DMS 273 (cell line): ENCODE measurements around the gene CTDSPL2.
"Not testable (repeated sequence)": the region's sequence is repeated elsewhere in the genome, so short reads cannot be mapped to it uniquely, and the experiment has no call there.

Source experiments
- DNase-seq: peaks from one replicate; lab custom pipeline; 2025; ENCODE audit not compliant: unreplicated experiment; lab: John Stamatoyannopoulos, UW

The CTDSPL2 gene

DNA sequence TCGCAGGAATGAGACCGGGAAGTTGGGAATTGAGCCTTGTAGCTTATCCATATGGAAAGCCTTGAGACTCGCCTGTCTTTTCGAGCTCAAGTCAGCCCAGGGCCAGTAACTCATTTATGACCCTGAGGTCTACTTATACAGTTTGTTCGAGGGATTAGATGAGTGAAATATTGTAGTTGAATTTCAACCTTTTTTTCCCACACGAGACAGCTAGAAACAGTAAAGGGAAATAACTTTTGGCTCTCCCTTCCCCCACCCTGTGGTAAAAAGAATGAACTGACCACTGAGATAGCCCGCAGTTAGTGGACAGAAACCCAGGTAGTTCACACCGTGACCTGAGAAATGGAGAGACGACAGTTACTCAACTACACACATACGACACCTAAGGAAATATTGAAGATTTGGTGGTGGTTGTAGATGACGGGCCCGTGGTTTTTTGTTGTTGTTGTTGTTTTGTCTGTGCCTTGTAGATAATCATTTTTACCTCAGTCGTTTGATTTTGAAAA lies 110.4 kb downstream of the CTDSPL2 start:
- DNase-seq, result no peak

DNA sequence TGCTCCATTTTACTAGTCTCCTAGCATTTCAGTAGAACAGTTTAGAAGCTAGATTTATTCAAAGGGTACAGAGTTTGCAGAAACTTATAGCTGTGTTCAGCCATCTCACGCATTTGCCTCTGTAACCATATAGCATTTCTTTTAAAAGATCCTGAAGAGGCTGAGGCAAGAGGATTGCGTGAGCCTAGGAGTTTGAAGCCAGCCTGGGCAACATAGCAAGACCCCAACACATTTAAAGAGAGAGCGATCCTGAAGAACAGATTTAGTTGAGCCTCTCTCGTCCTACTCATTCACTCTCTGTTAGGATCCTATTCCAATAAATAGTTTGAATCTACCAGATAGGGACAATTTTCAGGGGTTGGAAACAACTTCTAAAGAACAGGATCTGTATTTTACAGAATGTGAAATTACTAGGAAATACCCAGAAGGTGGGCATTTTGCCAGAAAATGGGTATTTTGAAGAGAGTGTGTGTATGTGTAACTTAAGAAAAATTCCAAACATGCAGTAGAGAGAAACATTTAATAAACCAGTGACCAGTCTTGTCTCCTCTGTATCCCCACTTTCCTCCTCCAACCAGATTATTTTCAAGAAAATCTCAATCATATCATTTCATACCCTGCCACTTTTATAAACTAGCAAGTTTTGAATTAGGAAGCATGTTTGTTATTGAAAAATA lies 114.0 kb downstream of the CTDSPL2 start:
- peak; percentile 9 for DNase-seq

DNA sequence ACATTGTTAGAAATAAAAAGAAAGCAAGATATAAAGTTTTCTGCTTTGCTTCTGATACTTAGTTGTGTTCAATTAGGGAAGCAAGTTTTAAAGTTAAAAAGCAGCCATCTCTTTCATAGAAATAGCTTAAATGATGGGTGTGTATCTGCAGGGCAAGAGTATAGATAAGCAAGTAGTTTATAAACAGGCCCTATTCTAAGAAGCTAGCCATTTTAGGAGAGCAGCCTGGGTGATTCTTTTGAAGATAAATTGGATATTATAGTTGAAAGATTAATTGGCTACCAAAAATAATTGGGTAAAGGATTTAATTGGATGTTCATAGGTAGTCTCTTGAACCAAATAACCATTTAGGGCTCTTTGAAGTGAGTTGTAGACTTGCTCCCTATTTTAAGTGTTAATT lies 115.2 kb downstream of the CTDSPL2 start:
- DNase-seq, result no peak

DNA sequence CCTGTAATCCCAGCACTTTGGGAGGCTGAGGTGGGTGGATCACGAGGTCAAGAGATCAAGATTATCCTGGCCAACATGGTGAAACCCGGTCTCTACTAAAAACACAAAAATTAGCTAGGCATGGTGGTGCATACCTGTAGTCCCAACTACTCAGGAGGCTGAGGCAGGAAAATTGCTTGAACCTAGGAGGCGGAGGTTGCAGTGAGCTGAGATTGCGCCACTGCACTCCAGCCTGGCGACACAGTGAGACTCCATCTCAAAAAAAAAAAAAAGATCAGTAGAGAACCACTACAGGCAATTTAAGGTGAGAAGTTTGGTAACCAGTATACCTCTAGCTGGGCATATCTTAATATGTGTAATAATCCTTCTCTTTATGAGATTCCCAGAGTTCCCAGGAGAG lies 117.3 kb downstream of the CTDSPL2 start:
- DNase-seq, result not testable (repeated sequence)

DNA sequence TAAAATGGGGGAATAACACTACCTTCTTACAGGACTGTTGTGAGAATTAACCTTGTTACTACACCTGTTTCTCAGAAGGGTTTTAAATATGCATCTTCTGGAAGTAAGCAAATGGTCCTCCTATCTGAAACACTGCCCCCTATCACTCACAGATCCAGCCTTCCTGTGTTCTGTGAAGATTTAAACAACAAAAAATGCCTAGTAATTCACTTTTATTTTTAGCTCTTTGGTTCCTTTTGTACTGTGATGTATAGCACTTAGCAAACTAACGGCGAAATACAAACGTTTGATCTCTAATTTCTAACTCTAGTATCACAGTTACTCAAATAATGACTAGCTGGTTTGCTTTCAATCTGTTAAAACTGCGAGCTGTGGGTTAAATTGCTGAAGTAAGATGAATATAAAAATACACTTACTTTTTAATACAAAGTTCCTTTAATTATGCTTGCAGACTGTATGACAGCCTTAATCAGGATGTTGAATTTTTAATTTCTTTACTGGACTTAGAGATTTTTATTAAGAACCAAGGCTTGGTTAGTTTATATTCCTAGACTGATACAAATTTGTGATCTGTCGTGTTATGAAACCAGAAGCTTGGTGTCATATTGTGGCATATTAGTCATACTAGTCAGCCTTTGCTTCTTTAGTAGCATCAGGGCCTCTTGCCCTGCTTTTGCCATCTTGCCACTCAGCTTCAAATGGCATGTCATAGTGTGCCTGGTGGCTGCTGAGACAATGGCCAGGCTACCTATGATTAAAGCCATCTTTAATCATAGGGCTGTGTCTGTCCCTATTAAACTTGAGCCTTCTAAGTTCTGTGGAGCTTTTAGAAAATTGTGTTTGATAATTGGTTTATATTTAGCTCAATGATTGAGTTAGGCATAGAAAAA lies 118.7 kb downstream of the CTDSPL2 start:
- DNase-seq, result no peak

DNA sequence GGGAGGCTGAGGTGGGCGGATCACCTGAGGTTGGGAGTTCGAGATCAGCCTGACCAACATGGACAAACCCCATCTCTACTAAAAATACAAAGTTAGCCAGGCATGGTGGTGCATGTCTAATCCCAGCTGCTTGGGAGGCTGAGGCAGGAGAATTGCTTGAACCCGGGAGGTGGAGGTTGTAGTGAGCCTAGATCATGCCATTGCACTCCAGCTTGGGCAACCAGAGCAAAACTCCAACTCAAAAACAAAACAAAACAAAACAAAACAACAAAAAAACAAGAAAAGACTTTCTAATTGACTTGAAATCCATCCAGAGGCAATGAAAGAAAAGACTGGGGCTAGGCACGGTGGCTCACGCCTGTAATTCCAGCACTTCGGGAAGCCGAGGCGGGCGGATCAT lies 121.7 kb downstream of the CTDSPL2 start:
- DNase-seq, result not testable (repeated sequence)

DNA sequence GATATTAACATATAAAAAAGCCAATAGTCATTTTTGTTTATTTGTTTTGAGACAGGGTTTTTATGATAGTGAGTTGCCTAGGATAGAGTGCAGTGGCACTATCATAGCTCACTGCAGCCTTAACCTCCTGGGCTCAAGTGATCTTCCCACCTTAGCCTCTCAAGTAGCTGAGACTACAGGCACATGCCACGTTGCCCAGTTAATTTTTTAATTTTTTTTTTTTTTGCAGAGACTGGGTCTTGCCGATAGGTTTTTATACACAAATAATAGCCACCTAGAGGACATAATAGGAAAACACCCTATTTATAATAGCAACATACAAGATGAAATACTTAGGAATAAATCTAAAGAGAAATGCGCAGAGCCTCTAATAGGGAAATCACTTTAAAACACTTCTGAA lies 122.8 kb downstream of the CTDSPL2 start:
- peak; percentile 46 for DNase-seq

DNA sequence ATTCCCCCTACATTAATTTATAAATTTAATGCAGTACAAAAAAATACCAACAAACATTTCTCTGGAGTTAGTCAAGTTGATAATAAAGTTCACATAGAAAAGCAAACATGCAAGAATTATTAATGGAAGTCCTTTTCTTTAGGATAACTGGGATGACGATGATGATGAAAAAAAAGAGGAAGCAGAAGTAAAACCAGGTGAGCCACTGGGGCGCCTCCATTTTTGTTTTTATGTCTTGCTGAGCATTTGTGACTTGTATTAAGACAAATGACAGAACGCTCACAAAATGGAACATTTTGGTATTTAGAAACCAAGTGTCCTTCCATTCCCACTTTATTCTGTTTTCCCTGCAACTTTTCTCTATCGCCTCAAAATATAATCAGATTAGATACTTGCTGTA lies 123.3 kb downstream of the CTDSPL2 start:
- no peak for DNase-seq

DNA sequence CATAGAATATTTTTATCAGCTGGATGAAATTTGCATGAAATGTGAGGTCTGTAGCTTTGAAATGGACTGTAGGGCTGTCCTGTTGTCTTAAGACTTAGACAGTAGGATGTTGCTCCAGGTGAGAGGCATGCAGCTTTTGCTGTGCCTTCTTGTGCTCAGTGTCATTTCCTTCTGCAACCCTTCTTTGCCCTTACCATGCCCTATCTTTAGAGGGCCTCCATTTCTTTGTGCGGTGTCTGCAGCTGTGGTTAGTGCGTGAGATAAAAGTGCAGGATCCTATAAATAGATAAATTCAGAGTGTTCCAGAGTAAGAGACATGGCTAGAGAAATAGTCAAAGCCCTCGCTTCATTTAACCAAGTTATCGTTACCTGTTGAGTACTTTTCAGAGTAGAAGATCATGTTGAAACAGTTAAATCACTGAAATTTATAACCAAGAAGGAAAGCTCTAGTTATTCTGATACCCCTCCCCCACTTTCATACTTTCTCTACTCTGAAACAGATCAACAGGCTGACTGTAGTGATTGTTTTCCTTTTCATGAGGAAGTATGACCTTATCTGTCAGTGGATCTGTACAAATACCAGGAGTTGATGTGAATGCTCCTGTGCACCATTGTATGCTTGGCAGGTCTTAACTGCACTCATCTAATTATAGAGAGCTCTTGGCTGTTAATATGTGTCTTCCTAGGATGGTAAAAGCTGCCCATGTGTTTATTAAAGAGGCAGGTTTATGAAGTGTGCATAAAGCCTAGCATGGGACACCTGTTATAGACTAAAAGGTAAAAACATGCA lies 127.7 kb downstream of the CTDSPL2 start:
- DNase-seq, result no peak

DNA sequence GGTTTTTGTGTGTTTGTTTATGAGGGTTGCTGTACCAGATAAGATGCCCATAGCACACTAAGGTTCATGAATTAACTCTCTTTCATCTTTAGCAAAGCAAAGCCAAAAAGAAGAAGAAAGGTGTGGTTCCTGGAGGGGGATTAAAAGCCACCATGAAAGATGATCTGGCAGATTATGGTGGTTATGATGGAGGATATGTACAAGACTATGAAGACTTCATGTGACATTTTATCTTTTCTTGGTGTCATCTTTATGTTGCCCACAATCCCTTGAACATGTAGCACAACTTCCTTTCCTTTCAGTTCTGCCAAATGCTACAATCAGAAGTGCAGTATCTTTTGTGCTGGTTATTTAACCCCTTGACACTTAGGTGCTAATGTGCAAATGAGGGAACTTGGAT lies 133.5 kb downstream of the CTDSPL2 start:
- DNase-seq, result not testable (repeated sequence)

DNA sequence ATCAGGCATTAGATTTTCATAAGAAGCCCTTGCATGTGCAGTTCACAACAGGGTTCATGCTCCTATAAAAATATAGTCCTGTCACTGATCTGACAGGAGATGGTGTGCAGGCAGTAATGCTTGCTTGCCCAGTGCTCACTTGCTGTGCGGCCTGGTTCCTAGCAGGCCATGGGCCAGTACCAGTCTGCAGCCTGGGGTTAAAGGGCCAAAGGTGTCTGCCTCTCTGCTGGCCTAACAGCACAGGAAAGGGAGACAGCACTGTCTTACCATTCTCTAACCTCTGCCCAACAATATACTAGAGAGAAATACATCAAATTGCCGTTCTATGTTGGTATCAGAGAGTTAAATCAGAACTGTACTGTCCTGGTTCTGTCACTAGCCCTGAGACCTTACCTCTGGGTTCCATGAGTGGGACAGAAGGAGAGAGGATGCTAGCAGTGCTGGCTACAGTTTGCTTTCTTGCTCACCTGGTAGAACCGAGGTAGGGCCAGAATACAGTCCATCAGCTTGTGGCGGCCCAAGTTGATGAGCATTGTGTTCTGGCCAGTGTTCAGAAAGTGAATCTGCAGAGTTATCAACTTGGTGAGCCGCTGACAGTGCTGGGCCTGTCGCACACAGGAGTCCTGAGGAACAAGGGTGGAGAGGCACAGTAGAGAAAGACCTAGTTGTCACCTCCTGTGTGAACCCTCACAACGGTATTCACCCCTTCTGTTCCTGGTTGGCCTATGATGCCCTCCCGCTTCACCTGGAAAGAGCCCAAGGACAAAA lies 138.1 kb downstream of the CTDSPL2 start:
- no peak for DNase-seq

DNA sequence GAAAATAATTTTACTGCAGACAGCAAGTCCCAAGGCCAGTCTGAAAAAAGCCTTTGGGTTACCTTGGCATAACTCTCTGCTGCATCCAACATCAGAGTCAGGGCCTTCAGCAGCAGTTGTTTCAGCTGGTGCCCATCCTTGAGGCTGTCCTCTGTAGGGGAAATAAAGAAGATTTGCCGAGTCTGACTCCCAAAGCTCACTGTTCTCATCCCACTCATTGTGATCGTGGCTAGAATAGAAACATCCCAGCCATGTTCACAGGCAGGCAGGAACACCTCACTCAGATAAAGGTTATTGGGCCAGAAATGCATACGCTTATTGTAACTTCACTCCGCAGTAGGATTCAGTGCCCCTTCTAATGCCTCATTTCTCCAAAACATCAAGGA lies 138.7 kb downstream of the CTDSPL2 start:
- DNase-seq, result no peak

DNA sequence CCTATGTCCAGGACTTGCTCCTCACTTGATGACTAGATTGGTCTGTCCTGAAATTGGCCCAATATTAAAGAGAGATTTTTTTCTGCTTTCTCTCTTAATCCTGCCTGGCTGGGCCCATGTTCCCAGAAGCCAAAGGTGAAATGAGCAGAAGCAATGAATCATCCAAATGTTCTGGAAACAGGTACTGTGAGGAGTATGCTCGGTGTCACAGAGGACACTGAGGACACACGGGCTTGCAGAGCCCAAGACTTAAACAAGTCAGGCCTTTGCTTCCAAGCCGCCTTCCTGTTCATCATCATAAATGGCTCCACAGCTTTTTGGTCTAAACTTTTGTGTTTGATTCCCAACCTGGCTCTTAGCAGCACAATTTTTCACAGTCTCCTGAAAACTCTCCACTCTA lies 140.9 kb downstream of the CTDSPL2 start:
- no peak for DNase-seq

DNA sequence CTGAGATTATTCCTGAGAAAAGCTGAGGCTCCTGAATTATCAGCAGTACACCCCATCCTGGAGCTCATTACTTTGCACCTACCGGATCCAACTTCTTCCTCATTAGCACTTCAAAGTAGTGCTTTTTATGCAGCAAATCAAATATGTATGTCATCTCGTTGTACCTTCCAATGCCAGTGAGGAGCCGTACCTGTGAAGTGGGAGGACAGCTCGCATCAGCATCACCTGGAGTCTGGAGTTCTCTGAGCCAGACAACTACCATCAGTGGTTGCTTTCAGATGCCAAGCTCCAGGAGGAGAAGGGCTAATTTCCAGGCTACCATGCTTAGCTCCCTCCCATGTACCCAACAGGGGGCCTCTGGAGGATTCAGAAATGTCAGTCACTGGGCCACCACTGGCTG lies 141.9 kb downstream of the CTDSPL2 start:
- no peak for DNase-seq

DNA sequence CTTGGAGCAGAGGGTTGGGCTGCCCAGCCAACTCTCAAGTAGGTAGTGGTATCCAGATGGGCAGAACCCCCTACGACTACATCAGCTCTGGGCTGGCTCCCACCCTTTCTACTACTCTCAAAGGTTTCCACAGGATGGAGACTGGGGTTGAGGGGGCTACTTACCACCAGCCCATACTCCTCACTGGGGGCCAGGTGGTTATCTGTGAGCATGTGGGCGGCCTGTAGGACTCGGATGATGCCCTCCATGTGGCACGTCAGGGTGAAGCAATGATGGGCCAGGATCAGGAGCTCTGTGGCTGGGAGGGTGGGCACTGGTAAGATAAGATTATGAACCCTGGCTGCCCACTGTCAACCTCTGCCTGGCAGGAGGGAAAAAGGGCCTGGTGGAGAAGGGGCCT lies 142.9 kb downstream of the CTDSPL2 start:
- no peak for DNase-seq

DNA sequence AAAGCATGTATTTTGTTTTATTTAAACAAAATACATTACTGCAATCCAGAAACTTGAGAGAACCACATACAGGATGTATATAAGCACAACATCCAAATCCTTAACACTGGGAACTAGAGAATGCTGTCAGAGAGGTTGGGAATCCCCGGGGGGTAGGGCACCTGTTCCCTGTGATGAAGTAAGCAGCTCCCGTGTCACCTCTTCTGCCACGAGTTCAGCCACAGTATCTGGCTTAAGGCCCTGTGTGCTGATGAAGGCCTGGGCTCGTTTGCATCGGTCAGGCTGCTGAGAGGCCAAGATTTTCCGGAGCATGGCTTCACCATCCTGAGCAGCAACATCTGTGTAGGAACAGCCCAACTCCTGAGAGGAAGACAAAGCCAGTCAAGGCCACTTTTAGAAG lies 146.0 kb downstream of the CTDSPL2 start:
- DNase-seq, result no peak

DNA sequence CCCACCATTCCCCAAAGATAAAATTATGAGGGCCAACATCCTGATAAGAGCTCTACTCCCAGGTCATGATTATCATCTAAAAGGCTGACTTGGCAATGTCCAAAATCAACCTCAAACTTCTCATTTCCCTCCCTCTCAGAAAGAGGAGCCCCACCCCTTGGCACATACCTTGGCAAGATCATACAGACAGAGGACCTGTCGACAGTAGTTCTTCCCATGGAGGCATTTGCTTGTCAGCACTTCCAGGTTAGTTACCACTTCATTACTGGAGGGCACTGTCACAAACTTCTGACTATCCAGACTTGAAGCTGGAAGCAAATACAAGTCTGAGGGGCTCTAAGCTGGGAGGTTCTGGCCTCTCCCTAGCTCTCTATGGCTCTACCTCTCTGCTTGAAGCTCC lies 147.3 kb downstream of the CTDSPL2 start:
- DNase-seq, result no peak
